Activated CD4-positive, alpha-beta memory T cell treated with anti-CD3 and anti-CD28 coated beads for 36 hours (primary cell): ENCODE data around the gene OSBPL10. TPM values are rescaled to one million over a fixed set of nuclear protein-coding genes. Genes with fewer than 3 reads are reported as not detected.

Experiments used
- CTCF ChIA-PET: fragments of 350-600 bp; sonication (Branson Sonifier 250); formaldehyde crosslinking; loops from one replicate; lab custom pipeline; 2021; ENCODE audit warnings: antibody characterized with exemption, inconsistent platforms; lab: Charles Lee
- POLR2A ChIA-PET: fragments of 350-600 bp; sonication (Branson Sonifier 250); formaldehyde crosslinking; loops from one replicate; lab custom pipeline; 2021; ENCODE audit warnings: antibody characterized with exemption; lab: Charles Lee
- DNase-seq: peaks from one replicate; pipeline ENCODE4 v3.0.0-alpha.2; 2020
- H3K27ac Mint-ChIP-seq: one replicate; pipeline ENCODE4 v1.8.0; 2021; ENCODE audit warnings: mixed read lengths
- H3K27me3 Mint-ChIP-seq: one replicate; pipeline ENCODE4 v1.8.0; 2021; ENCODE audit warnings: mixed read lengths
- H3K36me3 Mint-ChIP-seq: one replicate; pipeline ENCODE4 v1.8.0; 2021; ENCODE audit warnings: mixed read lengths
- H3K4me1 Mint-ChIP-seq: one replicate; pipeline ENCODE4 v1.8.0; 2021; ENCODE audit warnings: low read depth, mixed read lengths
- H3K4me3 Mint-ChIP-seq: one replicate; pipeline ENCODE4 v1.8.0; 2021; ENCODE audit warnings: mild to moderate bottlenecking, mixed read lengths
- H3K9me3 Mint-ChIP-seq: one replicate; pipeline ENCODE4 v1.8.0; 2021; ENCODE audit warnings: mixed read lengths
- intact Hi-C: fragments of 100-400 bp; cut with micrococcal nuclease; formaldehyde crosslinking; loops from one replicate; pipeline ENCODE4 v1.15.1; 2023
- total RNA-seq, 2 experiments: library from RNA; stranded (reverse); gene quantifications; one replicate each; pipeline ENCODE4 v1.2.3, GENCODE V29; 2021

The OSBPL10 gene
- total RNA-seq, 2 experiments from 2014 or later: 3.4 to 3.5 TPM

DNA sequence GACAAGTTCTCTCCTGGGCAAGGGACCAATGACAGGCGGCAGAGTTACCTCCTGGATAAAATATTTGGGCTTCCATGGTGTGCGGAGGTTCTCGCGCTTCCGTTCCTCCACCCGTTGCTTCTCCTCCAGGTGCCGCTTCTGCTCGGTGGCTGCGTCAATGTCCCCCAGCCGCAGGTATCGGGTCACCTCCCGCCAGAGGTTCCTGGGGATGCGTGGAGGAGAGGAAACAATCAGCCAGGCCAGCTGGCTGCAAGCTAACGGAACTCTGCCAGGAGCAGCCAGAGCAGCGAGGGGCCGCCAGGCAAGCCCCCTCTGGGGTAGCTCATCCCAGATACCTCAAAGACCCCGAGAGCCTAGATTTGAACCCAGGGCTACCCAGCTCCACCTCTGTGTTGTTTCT is 317.0 kb downstream of the OSBPL10 start:
- no peak overlapping the region for H3K4me3 Mint-ChIP-seq
- ChIA-PET CTCF (no interaction called here), POLR2A (no interaction called here)
- peaks cover 20% of the 10 kb centered on the region for H3K9me3 Mint-ChIP-seq
- peaks cover 5% of the 10 kb centered on the region for H3K4me1 Mint-ChIP-seq
- H3K27ac Mint-ChIP-seq: no peak overlapping the region
- no peak for DNase-seq
- H3K36me3 Mint-ChIP-seq: peaks cover 4% of the 10 kb centered on the region
- H3K27me3 Mint-ChIP-seq: no peaks in the 10 kb centered on the region
- intact Hi-C loops: no loop called here

DNA sequence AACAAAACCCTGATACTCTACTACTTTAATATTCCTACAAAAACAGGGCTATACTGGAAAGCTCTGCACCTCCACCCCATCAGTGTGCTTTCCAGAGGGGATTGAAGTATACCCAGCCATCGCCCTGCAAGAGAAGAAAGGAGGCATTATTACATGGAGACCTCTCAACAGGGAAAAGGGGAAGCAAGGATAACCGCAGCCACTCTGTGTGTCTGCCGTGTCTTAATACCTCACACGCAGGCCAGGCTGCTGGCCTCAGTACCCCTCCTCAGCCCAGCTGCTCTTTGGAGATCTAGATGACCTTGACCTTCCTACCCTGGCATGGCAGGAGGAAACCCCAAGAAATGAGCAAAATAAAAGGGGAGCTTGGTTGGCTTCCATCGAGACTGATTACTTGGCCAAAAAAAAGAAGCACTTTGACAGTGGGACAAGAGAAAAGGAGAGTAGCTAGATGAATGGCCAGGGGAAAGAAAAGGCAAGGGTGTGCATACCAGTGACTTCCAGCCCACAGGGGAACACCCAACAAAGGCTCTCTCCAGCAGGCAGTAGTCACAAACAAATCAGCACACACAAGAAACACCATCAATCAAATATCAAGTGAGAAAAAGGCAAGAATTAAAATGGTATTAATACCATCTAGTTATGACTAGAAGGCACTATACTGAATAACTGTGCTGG is 318.9 kb downstream of the OSBPL10 start:
- ChIA-PET POLR2A (no interaction called here), CTCF (no interaction called here)
- H3K4me1 Mint-ChIP-seq: no peaks in the 10 kb centered on the region

DNA sequence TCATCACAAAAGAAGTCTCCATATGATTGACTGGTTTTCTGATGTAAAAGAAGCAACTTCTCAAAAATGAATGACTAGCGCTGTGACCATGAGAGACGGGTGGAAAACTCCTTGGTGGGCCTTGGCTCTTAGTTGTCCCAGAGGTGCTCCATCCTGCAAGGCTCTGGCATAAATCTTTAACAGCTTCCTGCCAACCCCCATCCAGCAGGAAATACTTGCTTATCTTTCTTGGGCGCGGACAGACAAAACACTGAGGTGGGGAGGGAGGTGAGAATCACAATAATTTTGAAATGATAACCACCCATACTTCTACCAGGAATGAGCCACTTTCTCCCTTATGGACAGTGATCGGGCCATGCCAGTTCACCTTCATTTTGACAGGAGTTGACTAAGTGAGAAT is 319.8 kb downstream of the OSBPL10 start:
- Mint-ChIP-seq H3K36me3 (peaks cover 11% of the 10 kb centered on the region), H3K9me3 (peaks cover 48% of the 10 kb centered on the region), H3K4me3 (no peak overlapping the region), H3K4me1 (no peaks in the 10 kb centered on the region), H3K27me3 (no peaks in the 10 kb centered on the region), H3K27ac (no peak overlapping the region)
- no peak for DNase-seq
- intact Hi-C loops: no loop called here
- POLR2A ChIA-PET: no interaction called here
- CTCF ChIA-PET: no interaction called here

More for the DNA sequence above, 318.9 kb downstream of the OSBPL10 start:
- Mint-ChIP-seq H3K36me3 (peaks cover 9% of the 10 kb centered on the region), H3K27me3 (no peaks in the 10 kb centered on the region), H3K9me3 (peaks cover 39% of the 10 kb centered on the region), H3K4me3 (no peak overlapping the region), H3K27ac (no peak overlapping the region)
- DNase-seq: no peak
- intact Hi-C loops: no loop called here

DNA sequence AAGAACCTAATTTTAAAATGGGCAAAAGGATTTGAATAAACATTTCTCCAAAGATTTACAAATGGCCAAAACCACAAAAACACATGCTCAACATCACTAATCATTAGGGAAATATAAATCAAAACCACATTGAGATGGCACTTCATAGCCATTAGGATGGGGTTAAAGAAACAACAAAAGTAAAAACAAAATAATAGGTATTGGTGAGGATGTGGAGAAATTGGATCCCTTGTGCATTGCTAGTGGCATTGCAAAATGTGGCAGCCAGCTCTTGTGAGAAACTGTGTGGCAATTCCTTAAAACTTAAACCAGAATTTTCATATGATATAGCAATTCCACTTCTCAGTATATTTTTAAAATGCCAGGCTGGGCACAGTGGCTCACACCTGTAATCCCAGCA is 321.8 kb downstream of the OSBPL10 start:
- Mint-ChIP-seq H3K4me1 (no peaks in the 10 kb centered on the region), H3K27me3 (no peaks in the 10 kb centered on the region), H3K27ac (no peak overlapping the region), H3K36me3 (peaks cover 14% of the 10 kb centered on the region), H3K4me3 (no peak overlapping the region), H3K9me3 (peaks cover 68% of the 10 kb centered on the region)
- no peak for DNase-seq
- CTCF ChIA-PET: no interaction called here
- intact Hi-C loops: no loop called here
- POLR2A ChIA-PET: no interaction called here

DNA sequence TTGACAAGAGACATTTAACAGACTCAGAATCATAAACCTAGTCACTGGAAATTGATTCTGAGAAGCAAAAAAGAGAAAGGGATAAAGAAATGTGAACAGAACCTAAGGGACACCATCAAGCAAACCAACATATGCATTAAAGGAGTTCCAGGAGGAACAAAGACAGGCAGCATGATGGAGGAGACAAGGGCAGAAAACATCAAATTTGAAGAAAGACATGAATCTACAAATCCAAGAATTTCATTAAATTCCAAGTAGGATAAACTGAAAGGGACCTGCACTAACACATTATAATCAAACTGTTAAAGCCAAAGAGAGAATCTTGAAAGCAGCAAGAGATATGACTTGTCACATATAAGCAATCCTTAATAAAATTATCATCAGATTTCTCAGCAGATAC is 326.1 kb downstream of the OSBPL10 start:
- Mint-ChIP-seq H3K4me3 (no peak overlapping the region), H3K27me3 (no peaks in the 10 kb centered on the region), H3K27ac (no peak overlapping the region), H3K36me3 (peaks cover 22% of the 10 kb centered on the region), H3K9me3 (peaks cover 92% of the 10 kb centered on the region), H3K4me1 (no peaks in the 10 kb centered on the region)
- ChIA-PET POLR2A (no interaction called here), CTCF (no interaction called here)
- intact Hi-C loops: no loop called here
- DNase-seq: no peak

DNA sequence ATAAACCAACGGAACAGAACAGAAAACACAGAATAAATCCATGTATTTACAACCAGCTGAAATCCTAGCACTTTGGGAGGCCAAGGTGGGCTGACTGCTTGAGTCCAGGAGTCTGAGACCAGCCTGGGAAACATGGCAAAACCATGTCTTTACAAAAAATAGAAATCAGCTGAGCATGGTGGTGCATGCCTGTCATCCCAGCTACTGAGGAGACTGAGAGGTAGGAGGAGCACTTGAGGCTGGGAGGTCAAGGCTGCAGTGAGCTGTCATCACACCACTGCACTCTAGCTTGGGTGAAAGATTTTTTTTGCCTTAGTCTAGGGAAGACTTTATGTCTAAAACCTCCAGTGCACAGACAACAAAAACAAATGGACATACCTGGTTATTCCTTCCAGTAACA is 327.6 kb downstream of the OSBPL10 start:
- peaks cover 97% of the 10 kb centered on the region for H3K9me3 Mint-ChIP-seq
- H3K27me3 Mint-ChIP-seq: no peaks in the 10 kb centered on the region
- H3K36me3 Mint-ChIP-seq: peaks cover 30% of the 10 kb centered on the region
- DNase-seq: no peak
- no peak overlapping the region for H3K27ac Mint-ChIP-seq
- H3K4me1 Mint-ChIP-seq: no peaks in the 10 kb centered on the region
- intact Hi-C loops: no loop called here
- H3K4me3 Mint-ChIP-seq: no peak overlapping the region
- POLR2A ChIA-PET: no interaction called here
- CTCF ChIA-PET: no interaction called here

DNA sequence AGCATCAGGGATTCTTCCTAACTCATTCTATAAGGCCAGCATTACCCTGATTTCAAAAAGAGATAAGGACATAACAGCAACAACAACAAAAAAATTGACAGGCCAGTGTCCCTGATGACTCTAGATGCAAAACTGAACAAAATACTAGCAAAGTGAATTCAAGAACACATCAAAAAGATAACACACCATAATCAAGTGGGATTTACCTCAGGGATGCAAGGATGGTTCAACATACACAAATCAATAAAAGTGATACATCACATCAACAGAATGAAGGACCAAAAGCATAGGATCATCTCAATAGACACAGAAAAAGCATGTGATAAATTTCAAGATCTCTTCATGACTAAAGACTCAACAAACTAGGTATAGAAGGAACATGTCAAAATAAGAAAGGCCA is 328.8 kb downstream of the OSBPL10 start:
- Mint-ChIP-seq H3K27ac (no peak overlapping the region), H3K4me3 (no peak overlapping the region), H3K36me3 (peaks cover 38% of the 10 kb centered on the region), H3K4me1 (no peaks in the 10 kb centered on the region), H3K9me3 (peaks cover 94% of the 10 kb centered on the region), H3K27me3 (no peaks in the 10 kb centered on the region)
- CTCF ChIA-PET: no interaction called here
- intact Hi-C loops: no loop called here
- POLR2A ChIA-PET: no interaction called here
- DNase-seq: no peak

DNA sequence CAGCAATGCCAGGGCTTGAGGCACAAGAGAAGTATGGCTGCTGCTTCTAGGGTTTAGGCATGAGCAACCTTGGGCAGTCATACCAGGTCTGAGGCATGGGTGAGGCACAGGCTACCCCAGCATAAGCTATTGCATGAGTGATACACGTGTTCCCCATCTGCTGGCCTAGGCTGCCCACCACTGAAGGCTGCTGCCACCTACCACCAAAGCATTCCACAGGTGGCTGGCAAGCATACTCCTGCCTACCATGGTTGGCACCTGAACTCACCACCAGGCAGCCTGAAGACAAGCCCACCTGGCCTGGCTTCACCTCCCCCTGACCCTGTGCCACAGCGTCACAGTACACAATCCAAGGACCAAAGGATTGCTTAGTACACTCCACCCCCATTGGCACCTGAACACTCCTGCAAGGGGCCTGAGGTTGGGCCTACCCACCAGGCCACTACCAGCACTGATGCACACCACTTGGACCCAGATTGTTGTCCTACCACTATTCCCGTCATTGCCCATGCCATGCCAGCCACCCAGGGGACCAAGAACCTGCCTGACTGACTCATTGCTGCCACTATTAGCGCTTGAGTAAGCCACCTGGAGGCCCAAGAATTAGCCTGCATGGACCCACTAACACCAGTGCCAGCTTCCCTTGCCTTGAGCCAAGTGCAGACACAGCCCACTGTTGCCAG is 332.6 kb downstream of the OSBPL10 start:
- no peak overlapping the region for H3K4me3 Mint-ChIP-seq
- H3K4me1 Mint-ChIP-seq: peaks cover 3% of the 10 kb centered on the region
- no peaks in the 10 kb centered on the region for H3K27me3 Mint-ChIP-seq
- ChIA-PET CTCF (no interaction called here), POLR2A (no interaction called here)
- peaks cover 52% of the 10 kb centered on the region for H3K36me3 Mint-ChIP-seq
- peaks cover 61% of the 10 kb centered on the region for H3K9me3 Mint-ChIP-seq
- H3K27ac Mint-ChIP-seq: no peak overlapping the region
- intact Hi-C loops: no loop called here
- DNase-seq: no peak

DNA sequence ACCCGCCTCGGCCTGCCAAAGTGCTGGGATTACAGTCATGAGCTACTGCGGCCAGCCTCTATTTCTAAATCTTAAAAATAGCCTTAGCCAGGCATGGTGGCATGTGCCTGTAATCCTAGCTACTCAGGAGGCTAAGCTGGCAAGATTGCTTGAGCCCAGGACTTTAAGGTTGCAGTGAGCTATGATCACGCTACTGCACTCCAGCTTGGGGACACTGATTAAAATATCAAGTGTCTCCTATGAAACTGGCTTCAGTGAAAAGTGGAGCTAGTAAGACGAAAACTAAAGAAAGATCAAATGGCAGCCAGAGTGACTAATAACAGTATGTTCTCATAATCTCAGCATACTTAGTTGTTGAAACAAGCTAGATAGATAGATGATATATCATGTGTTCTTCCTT is 335.8 kb downstream of the OSBPL10 start:
- DNase-seq: no peak
- Mint-ChIP-seq H3K36me3 (peaks cover 42% of the 10 kb centered on the region), H3K27me3 (no peaks in the 10 kb centered on the region), H3K27ac (no peak overlapping the region), H3K9me3 (peaks cover 32% of the 10 kb centered on the region), H3K4me1 (peaks cover 3% of the 10 kb centered on the region), H3K4me3 (no peak overlapping the region)
- ChIA-PET POLR2A (no interaction called here), CTCF (no interaction called here)
- intact Hi-C loops: no loop called here

DNA sequence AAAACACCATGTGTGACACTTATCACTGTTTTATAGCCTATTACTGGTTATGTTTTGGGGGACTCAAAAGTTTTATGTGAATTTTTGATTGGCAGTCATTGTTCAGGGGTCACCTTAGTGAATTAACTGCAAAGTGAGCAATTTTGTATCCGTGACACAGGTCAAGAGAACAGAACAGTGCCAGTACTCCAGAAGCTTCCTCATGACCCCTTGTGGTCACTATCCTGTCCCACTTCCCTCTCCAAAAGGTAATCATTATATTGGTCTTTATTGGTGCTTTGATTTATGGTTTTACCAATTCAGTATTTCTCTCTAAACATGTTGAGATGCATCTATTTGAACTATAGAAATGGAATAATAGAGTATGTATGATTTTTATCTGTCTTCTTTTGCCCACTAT is 341.2 kb downstream of the OSBPL10 start:
- ChIA-PET CTCF (interaction anchor here (0.6 to 1.1 kb wide), 3 partner anchors 89 to 107 kb away, joined by 3 to 4 read pairs (median 3); partner anchors contain the start of gene STT3B), POLR2A (interaction anchor here (0.6 kb wide), 1 partner anchor 1174 kb away, joined by 3 read pairs; no protein-coding TSS in a partner anchor)
- Mint-ChIP-seq H3K4me3 (no peak overlapping the region), H3K36me3 (peaks cover 30% of the 10 kb centered on the region), H3K9me3 (no peaks in the 10 kb centered on the region), H3K4me1 (peaks cover 28% of the 10 kb centered on the region), H3K27me3 (no peaks in the 10 kb centered on the region), H3K27ac (no peak overlapping the region)
- DNase-seq: no peak
- intact Hi-C loops: loop anchor here (5.0 to 10.0 kb wide), 2 partner anchors 83 to 425 kb away; no protein-coding TSS in a partner anchor

DNA sequence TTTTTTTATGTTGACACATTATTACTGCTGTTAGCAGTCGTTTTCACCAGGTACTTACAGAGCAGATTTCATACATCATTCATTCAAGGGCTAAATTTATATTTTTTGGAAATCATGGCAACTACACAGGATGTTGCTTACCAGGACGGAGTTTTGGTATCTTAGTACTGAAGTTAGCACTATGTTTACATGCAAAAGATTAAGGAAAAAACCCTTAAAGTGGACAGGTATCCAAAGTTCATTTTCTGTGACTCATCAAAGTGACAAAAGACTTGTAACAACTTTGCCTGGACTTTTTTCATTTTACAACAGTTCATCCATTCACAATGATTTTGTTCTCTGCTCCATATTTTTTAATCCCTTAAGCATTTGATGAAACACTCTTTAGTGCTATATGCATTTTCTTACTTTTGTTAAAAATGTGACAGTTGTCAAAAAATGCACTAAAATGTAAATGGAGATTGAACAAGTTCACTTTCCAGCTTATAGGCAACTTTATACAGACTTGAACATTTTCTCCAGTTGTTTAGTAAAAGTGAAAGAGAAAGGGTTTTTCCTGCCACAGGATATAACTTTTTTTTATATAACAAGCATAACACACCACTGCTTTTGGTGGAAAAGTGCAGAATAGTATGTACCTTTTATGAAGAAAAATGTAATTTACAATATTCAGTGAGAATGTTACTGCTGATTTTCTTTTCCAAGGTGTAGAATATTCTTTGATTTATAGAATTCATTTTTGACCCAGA is 344.2 kb downstream of the OSBPL10 start:
- POLR2A ChIA-PET: interaction anchor here (1.9 kb wide), 1 partner anchor 104 kb away, joined by 6 read pairs; the partner anchor contains the start of gene STT3B
- intact Hi-C loops: loop anchor here (5.0 to 10.0 kb wide), 2 partner anchors 80 to 422 kb away; no protein-coding TSS in a partner anchor
- no peak for DNase-seq
- CTCF ChIA-PET: no interaction called here
- H3K4me1 Mint-ChIP-seq: peaks cover 48% of the 10 kb centered on the region
- H3K27me3 Mint-ChIP-seq: no peaks in the 10 kb centered on the region
- no peak overlapping the region for H3K4me3 Mint-ChIP-seq
- no peaks in the 10 kb centered on the region for H3K9me3 Mint-ChIP-seq
- H3K36me3 Mint-ChIP-seq: peaks cover 37% of the 10 kb centered on the region
- H3K27ac Mint-ChIP-seq: peak overlapping the region; percentile 75

DNA sequence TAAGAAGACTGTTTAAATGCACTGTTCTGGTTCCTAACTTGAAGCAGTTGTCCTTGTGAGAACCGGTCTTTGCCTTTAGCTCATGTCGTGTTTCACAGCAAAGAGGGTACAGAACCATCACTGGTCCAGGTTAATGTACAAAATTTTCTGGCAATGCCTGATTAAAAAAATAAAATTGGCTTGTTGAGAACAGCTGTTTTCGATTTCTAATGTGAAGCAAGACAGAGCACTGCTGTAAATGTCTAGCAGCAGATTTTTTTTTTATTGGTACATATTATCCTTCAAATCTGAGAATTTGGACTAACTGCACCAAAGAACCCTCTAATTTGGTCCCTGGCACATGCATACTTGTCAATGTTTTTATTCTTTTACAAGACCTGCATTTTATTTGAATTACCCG is 345.0 kb downstream of the OSBPL10 start:
- Mint-ChIP-seq H3K36me3 (peaks cover 41% of the 10 kb centered on the region), H3K27ac (peak overlapping the region; percentile 78), H3K9me3 (no peaks in the 10 kb centered on the region), H3K27me3 (no peaks in the 10 kb centered on the region), H3K4me1 (peaks cover 48% of the 10 kb centered on the region), H3K4me3 (no peak overlapping the region)
- ChIA-PET CTCF (interaction anchor here (0.9 to 1.0 kb wide), 2 partner anchors 23 to 867 kb away, joined by 3 to 4 read pairs; no protein-coding TSS in a partner anchor), POLR2A (interaction anchor here (1.9 kb wide), 1 partner anchor 104 kb away, joined by 6 read pairs; the partner anchor contains the start of gene STT3B)
- intact Hi-C loops: loop anchor here (5.0 to 10.0 kb wide), 2 partner anchors 79 to 421 kb away; no protein-coding TSS in a partner anchor
- no peak for DNase-seq
